GM18508 (cell line): ENCODE results near the gene SPDYE8.
A peak's percentile ranks its signal among the peaks of the same experiment; 100 is the strongest.
"Not testable (repeated sequence)": the region's sequence is repeated elsewhere in the genome, so short reads cannot be mapped to it uniquely, and the experiment has no call there.

Experiments used
- ATAC-seq: cut with Tn5 transposase; IDR thresholded peaks from one replicate; pipeline ENCODE4 v1.9.1; 2021; ENCODE audit warnings: moderate number of reproducible peaks; ENCODE audit not compliant: insufficient read depth, unreplicated experiment

Gene SPDYE8

GRCh38 chr7:73029666-73030065, at the start of gene SPDYE8:
Gene SPDYE8, minus strand, starts transcription at chr7:73029766. Its CDS starts 1,800 bp downstream, at chr7:73027966.
- ATAC-seq, result not testable (repeated sequence)

- ATAC-seq, result not testable (repeated sequence)
Measured at GRCh38 chr7:73057811-73058210, 28.2 kb upstream of the SPDYE8 start, which contains the start of gene SPDYE11. Gene SPDYE11, minus strand, starts transcription at chr7:73057911. Its CDS starts 1,800 bp downstream, at chr7:73056111.

GRCh38 chr7:73006491-73006890, 23.1 kb downstream of the SPDYE8 start:
- not testable (repeated sequence) for ATAC-seq

- ATAC-seq, result peak; percentile 43
Measured at GRCh38 chr7:73005693-73006447, 23.7 kb downstream of the SPDYE8 start.

GRCh38 chr7:73005356-73005692, 24.2 kb downstream of the SPDYE8 start:
- ATAC-seq, result peak; percentile 42

- not testable (repeated sequence) for ATAC-seq
Measured at GRCh38 chr7:72997887-72998468, 31.6 kb downstream of the SPDYE8 start.

- ATAC-seq, result not testable (repeated sequence)
Measured at GRCh38 chr7:72997447-72997846, 32.1 kb downstream of the SPDYE8 start.

GRCh38 chr7:72995484-72995883, 34.1 kb downstream of the SPDYE8 start:
- not testable (repeated sequence) for ATAC-seq

GRCh38 chr7:72990146-72990913, 39.2 kb downstream of the SPDYE8 start:
- ATAC-seq, result not testable (repeated sequence)

GRCh38 chr7:72982084-72982483, 47.5 kb downstream of the SPDYE8 start:
- ATAC-seq, result not testable (repeated sequence)

- not testable (repeated sequence) for ATAC-seq
Measured at GRCh38 chr7:72980382-72980781, 49.2 kb downstream of the SPDYE8 start.

GRCh38 chr7:72976434-72976833, 53.1 kb downstream of the SPDYE8 start:
- ATAC-seq, result not testable (repeated sequence)

- ATAC-seq, result not testable (repeated sequence)
Measured at GRCh38 chr7:72975656-72976286, 53.8 kb downstream of the SPDYE8 start.

GRCh38 chr7:72974781-72975180, 54.8 kb downstream of the SPDYE8 start:
- ATAC-seq, result not testable (repeated sequence)

GRCh38 chr7:72971505-72971904, 58.1 kb downstream of the SPDYE8 start:
- ATAC-seq, result not testable (repeated sequence)
